WI38 (cell line): ENCODE results near the gene RANBP1.

Experiments used
- H3K4me3 ChIP-seq: 2 replicates; pipeline ENCODE4 v1.5.1; 2011; ENCODE audit warnings: low read depth, mild to moderate bottlenecking, control low read depth, low read length
- TF ChIP-seq, protein P1 (sequence below): IDR thresholded peaks from 2 replicates; pipeline ENCODE4 v1.5.1; 2012; ENCODE audit warnings: low read depth, mild to moderate bottlenecking, control low read depth, low read length

RANBP1 gene

DNA sequence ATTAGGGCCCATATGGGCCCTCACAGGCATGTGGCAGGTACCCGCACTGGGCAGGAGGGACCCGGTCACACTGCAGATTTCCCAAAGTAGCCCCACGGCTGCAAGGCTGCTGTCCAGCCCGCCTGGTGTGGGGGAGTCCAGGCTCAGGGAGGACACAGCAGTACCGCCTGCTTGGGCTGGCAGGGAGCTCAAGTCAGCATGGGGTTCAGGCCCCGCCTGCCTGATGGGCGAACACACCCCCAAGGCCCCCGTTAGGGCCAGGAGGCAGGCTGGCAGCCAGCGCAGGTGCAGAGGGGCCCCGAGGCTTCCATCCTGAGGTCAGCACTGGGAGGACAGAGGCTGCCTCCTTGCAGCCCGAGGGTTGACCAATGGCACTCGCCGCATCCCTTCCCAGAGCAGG is 21.2 kb downstream of the RANBP1 start:
- TF ChIP-seq, protein P1, sequence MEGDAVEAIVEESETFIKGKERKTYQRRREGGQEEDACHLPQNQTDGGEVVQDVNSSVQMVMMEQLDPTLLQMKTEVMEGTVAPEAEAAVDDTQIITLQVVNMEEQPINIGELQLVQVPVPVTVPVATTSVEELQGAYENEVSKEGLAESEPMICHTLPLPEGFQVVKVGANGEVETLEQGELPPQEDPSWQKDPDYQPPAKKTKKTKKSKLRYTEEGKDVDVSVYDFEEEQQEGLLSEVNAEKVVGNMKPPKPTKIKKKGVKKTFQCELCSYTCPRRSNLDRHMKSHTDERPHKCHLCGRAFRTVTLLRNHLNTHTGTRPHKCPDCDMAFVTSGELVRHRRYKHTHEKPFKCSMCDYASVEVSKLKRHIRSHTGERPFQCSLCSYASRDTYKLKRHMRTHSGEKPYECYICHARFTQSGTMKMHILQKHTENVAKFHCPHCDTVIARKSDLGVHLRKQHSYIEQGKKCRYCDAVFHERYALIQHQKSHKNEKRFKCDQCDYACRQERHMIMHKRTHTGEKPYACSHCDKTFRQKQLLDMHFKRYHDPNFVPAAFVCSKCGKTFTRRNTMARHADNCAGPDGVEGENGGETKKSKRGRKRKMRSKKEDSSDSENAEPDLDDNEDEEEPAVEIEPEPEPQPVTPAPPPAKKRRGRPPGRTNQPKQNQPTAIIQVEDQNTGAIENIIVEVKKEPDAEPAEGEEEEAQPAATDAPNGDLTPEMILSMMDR = no peak
- no peak overlapping the region for H3K4me3 ChIP-seq

DNA sequence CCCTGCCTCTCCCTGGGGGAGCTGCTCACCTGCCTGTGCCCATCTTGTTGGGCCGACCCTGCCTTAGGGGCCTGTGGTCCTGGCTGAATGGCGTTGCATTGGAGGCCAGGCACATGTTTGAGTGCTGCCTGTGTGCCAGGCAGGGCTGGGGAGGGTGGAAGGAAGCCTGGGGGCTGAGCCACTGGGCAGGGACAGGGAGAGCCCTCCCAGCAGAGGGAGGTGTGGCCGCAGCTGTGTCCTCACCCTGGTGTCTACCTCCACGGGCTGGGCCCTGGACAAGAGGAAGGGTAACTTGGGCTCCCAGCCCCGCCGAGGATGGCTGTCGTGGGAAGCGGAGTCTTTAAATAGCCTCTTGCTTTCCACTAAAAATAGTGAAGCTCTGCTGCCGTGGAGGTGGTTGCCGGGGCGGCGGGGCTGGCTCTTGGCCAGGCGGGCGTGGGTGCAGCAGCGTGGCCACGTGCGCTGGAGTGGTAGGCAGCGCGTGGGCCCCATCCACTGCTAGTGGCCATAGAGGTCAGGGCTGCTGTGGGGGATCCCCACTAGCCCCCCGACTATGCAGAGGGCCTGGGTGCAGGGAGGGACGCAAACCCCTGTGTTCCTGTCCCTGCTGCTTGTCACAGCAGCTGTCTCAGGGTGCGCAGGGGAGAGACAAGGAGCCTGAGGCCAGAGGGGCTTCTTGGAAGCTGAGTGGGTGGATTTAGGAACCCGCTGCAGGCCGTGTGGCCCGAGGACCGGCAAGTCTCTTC is 21.9 kb downstream of the RANBP1 start:
- H3K4me3 ChIP-seq = no peak overlapping the region
- TF ChIP-seq, protein P1 = no peak

DNA sequence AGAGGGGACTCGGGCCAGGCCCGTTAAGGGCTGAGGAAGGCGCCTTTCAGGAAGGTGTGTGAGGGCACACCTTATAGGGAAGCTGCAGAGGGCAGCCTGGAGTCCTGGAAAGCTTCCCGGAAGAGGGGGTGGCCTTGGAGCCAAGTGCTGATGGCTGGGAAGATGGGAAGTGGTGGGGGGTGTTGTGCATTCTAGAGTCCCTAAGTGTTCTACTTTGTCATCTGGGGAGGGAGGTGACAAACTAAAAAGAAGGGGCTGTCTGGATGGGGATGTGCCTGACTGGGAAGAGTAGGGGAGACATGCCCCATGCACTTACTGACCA is 22.5 kb downstream of the RANBP1 start:
- TF ChIP-seq, protein P1 = no peak
- no peak overlapping the region for H3K4me3 ChIP-seq

DNA sequence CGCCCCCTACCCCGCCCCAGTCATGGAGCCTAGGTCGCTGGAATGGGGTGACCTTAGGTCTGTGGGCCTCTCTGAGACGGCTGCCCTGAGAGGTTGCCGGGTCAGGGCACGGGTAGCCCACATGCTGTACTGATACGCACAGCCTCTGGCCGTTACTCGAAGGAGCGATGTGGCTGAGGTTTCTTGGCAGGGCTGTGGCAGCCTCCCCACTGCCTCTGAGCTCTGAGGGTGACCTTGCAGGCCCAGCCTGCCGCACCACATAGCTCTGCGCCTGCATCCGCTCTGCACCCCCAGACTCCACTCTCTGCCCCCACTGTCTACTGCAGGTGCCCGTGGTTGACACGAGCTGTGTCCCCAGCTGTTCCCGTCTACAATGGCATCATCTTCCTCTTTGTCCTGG is 23.0 kb downstream of the RANBP1 start:
- TF ChIP-seq, protein P1 = no peak
- H3K4me3 ChIP-seq = no peak overlapping the region

DNA sequence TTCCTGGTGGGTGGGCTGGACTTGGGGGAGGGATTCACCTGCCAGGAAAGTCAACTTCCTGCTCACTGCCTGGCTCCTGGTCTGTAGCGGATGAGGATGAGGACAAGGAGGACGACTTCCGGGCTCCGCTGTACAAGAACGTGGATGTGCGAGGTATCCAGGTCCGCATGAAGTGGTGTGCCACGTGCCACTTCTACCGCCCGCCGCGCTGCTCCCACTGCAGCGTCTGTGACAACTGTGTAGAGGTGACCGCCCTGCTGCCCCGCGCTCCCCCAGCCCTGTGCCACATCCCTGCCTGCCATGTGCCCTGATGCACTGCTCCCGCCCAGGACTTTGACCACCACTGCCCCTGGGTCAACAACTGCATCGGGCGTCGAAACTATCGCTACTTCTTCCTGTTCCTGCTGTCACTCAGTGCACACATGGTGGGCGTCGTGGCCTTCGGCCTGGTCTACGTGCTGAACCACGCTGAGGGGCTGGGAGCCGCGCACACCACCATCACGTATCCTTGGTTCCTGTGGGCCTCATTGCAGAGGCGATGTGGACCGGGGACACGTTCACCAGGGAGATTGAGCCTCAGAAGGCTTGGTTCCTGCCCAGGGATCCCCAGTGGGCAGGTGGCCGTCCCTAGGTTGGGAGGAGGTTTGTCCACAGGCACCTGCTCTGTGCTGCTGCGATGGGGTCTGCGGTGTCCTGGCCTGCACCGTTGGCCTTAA is 23.6 kb downstream of the RANBP1 start:
- TF ChIP-seq, protein P1 = no peak
- no peak overlapping the region for H3K4me3 ChIP-seq

DNA sequence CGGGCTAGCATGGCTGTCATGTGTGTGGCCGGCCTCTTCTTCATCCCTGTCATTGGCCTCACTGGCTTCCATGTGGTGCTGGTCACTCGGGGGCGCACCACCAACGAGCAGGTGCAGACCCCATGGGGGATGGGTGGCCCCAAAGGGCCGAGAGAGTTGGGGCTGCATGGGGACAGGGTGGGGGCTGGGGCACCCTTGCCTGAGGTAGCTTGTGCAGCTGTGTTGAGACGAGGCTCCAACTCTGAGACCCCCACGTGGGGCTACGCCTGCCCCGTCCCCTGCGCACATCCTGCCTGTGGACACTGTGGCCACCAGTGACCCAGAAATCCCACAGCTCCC is 24.2 kb downstream of the RANBP1 start:
- TF ChIP-seq, protein P1 = no peak
- H3K4me3 ChIP-seq = no peak overlapping the region

DNA sequence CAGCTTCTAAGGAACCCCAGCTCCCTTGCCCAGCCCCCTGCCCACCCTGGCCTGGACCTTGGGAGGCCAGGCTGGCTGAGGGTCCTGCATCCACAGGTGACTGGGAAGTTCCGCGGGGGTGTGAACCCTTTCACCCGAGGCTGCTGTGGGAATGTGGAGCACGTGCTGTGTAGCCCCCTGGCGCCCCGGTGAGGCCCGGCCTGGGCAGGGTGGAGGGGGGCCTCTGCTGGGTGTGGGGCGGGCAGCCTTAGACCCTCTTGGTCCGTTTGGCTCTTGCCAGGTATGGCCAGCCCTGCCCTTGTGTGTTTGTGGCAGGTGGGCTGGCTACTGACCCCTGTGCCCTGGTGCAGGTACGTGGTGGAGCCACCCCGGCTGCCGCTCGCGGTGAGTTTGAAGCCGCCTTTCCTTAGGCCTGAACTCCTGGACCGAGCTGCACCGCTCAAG is 24.6 kb downstream of the RANBP1 start:
- TF ChIP-seq, protein P1 = no peak
- no peak overlapping the region for H3K4me3 ChIP-seq
